Panc1 (cell line): ENCODE data around the gene TBC1D2.

Experiments
- CTCF ChIP-seq: fragments of 450-650 bp; IDR thresholded peaks from 2 replicates; pipeline ENCODE4 v1.5.1; 2017; ENCODE audit warnings: mild to moderate bottlenecking
- REST ChIP-seq, 2 experiments: IDR thresholded peaks; 2 replicates each; pipeline ENCODE4 v1.6.1; 2011 to 2012; ENCODE audit warnings: low read depth in 2 of 2, control low read depth in 1 of 2, low read length in 1 of 2, mild to moderate bottlenecking in 1 of 2, moderate library complexity in 1 of 2; ENCODE audit not compliant: insufficient read depth in 1 of 2

GRCh38 chr9:98159301-98159700, 96.1 kb downstream of the TBC1D2 start:
- no peak for TF ChIP-seq CTCF
- TF ChIP-seq REST (IDR thresholded peaks at IDR 0.05; ENCODE audit: insufficient read depth in 1 of 2, low read depth in 2 of 2, low read length in 1 of 2), result no peak
